Panc1 (cell line): Measurements from ENCODE around the gene TBC1D22A. TPM values are rescaled to one million over a fixed set of nuclear protein-coding genes. Genes with fewer than 3 reads are reported as not detected.

Experiments
- ATAC-seq: fragments of 200-7000 bp; cut with Tn5 transposase; 2 replicates; pipeline ENCODE4 v1.9.1; 2020; ENCODE audit warnings: mild to moderate bottlenecking, moderate library complexity
- BruUV-seq: library from RNA; stranded (reverse); fragments of 400-500 nt; replicated peaks from 2 replicates; lab custom pipeline; 2021; lab: Mats Ljungman, UMichigan
- CTCF ChIA-PET: fragments of 300-600 bp; sonication (Branson Sonifier 250); formaldehyde crosslinking; loops from one replicate; lab custom pipeline; 2022; ENCODE audit warnings: antibody characterized with exemption; lab: Charles Lee
- POLR2A ChIA-PET: fragments of 300-600 bp; sonication (Branson Sonifier 250); formaldehyde crosslinking; loops from one replicate; lab custom pipeline; 2022; ENCODE audit warnings: antibody characterized with exemption; lab: Charles Lee
- DNase-seq: peaks from one replicate; pipeline ENCODE4 v3.0.0-alpha.2; 2010; ENCODE audit warnings: low read depth, low spot score
- H3K27ac ChIP-seq: 2 replicates; pipeline ENCODE4 v1.5.1; 2011; ENCODE audit warnings: mild to moderate bottlenecking, low read length, inconsistent platforms
- H3K27me3 ChIP-seq: fragments of 200-500 bp; sonication (Bioruptor generic); 2 replicates; pipeline ENCODE4 v1.6.0; 2014; ENCODE audit warnings: low read length, inconsistent platforms; ENCODE audit not compliant: control insufficient read depth, insufficient read depth
- H3K36me3 ChIP-seq: fragments of 200-500 bp; sonication (Bioruptor generic); 2 replicates; pipeline ENCODE4 v1.5.1; 2014; ENCODE audit warnings: inconsistent platforms, mild to moderate bottlenecking, low read length, moderate library complexity; ENCODE audit not compliant: control insufficient read depth, insufficient read depth
- H3K4me1 ChIP-seq: 2 replicates; pipeline ENCODE4 v1.5.1; 2011; ENCODE audit warnings: inconsistent platforms, mild to moderate bottlenecking, low read length, moderate library complexity; ENCODE audit not compliant: control insufficient read depth, insufficient read depth
- H3K4me3 ChIP-seq, 2 experiments: 2 replicates each; pipeline ENCODE4 v1.5.1; 2011 to 2012; ENCODE audit warnings: low read depth in 2 of 2, low read length in 2 of 2, mild to moderate bottlenecking in 2 of 2, inconsistent platforms in 1 of 2, moderate library complexity in 1 of 2
- H3K9me3 ChIP-seq: fragments of 200-500 bp; sonication (Bioruptor generic); 2 replicates; pipeline ENCODE4 v1.5.1; 2014; ENCODE audit warnings: low read depth, mild to moderate bottlenecking, inconsistent platforms, low read length, moderate library complexity; ENCODE audit not compliant: control insufficient read depth, insufficient read depth
- CTCF ChIP-seq: fragments of 450-650 bp; IDR thresholded peaks from 2 replicates; pipeline ENCODE4 v1.5.1; 2017; ENCODE audit warnings: mild to moderate bottlenecking
- POLR2AphosphoS5 ChIP-seq: IDR thresholded peaks from 2 replicates; pipeline ENCODE4 v1.6.1; 2012; ENCODE audit warnings: mild to moderate bottlenecking, low read depth, low read length, moderate library complexity
- SIN3A ChIP-seq: IDR thresholded peaks from 2 replicates; pipeline ENCODE4 v1.6.1; 2012; ENCODE audit warnings: low read depth, mild to moderate bottlenecking, low read length, moderate library complexity, borderline replicate concordance; ENCODE audit not compliant: insufficient read depth
- TCF7L2 ChIP-seq: IDR thresholded peaks from 2 replicates; pipeline ENCODE4 v1.6.1; 2011; ENCODE audit warnings: mild to moderate bottlenecking, low read depth, low read length, inconsistent platforms
- in situ Hi-C: cut with HindIII; loops from 2 replicates; pipeline ENCODE4 v1.10.0; 2016; ENCODE audit warnings: low sequenced_read_pairs, low pct_unique_long_range_greater_than_20kb
- intact Hi-C: fragments of 100-400 bp; cut with micrococcal nuclease; formaldehyde crosslinking; loops from one replicate; pipeline ENCODE4 v1.10.0; 2022; ENCODE audit not compliant: unreplicated experiment
- total RNA-seq: library from RNA; stranded (reverse); gene quantifications from one replicate; pipeline ENCODE4 v1.2.1, GENCODE V29; 2021; ENCODE audit not compliant: unreplicated experiment
- TF ChIP-seq, protein P1 (sequence below), 2 experiments: IDR thresholded peaks; 2 replicates each; pipeline ENCODE4 v1.6.1; 2011 to 2012; ENCODE audit warnings: low read depth in 2 of 2, control low read depth in 1 of 2, low read length in 1 of 2, mild to moderate bottlenecking in 1 of 2, moderate library complexity in 1 of 2; ENCODE audit not compliant: insufficient read depth in 1 of 2

TBC1D22A gene
- total RNA-seq, 1 experiment from 2014 or later: 28.7 TPM

- H3K9me3 ChIP-seq: no peaks in the 10 kb centered on the region
- no peaks in the 10 kb centered on the region for H3K4me1 ChIP-seq
- H3K27me3 ChIP-seq: no peaks in the 10 kb centered on the region
- BruUV-seq: no TSS peak
- CTCF ChIA-PET: no interaction called here
- no peak for DNase-seq
- TF ChIP-seq CTCF (no peak), SIN3A (no peak), TCF7L2 (no peak), POLR2AphosphoS5 (no peak)
- TF ChIP-seq, protein P1, sequence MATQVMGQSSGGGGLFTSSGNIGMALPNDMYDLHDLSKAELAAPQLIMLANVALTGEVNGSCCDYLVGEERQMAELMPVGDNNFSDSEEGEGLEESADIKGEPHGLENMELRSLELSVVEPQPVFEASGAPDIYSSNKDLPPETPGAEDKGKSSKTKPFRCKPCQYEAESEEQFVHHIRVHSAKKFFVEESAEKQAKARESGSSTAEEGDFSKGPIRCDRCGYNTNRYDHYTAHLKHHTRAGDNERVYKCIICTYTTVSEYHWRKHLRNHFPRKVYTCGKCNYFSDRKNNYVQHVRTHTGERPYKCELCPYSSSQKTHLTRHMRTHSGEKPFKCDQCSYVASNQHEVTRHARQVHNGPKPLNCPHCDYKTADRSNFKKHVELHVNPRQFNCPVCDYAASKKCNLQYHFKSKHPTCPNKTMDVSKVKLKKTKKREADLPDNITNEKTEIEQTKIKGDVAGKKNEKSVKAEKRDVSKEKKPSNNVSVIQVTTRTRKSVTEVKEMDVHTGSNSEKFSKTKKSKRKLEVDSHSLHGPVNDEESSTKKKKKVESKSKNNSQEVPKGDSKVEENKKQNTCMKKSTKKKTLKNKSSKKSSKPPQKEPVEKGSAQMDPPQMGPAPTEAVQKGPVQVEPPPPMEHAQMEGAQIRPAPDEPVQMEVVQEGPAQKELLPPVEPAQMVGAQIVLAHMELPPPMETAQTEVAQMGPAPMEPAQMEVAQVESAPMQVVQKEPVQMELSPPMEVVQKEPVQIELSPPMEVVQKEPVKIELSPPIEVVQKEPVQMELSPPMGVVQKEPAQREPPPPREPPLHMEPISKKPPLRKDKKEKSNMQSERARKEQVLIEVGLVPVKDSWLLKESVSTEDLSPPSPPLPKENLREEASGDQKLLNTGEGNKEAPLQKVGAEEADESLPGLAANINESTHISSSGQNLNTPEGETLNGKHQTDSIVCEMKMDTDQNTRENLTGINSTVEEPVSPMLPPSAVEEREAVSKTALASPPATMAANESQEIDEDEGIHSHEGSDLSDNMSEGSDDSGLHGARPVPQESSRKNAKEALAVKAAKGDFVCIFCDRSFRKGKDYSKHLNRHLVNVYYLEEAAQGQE (IDR thresholded peaks at IDR 0.05; ENCODE audit: insufficient read depth in 1 of 2, low read depth in 2 of 2, low read length in 1 of 2): no peak
- intact Hi-C loops (no loop called here), in situ Hi-C loops (no loop called here)
- ATAC-seq: no peak
- H3K36me3 ChIP-seq: no peaks in the 10 kb centered on the region
- H3K27ac ChIP-seq: no peak overlapping the region
- H3K4me3 ChIP-seq: no peak overlapping the region
- POLR2A ChIA-PET: no interaction called here
These were observed 284.1 kb downstream of the TBC1D22A start for GRCh38 chr22:47046411-47047065.

- CTCF ChIA-PET: no interaction called here
These were observed 285.1 kb downstream of the TBC1D22A start for GRCh38 chr22:47047321-47048122.

More at GRCh38 chr22:47047321-47048122, 285.1 kb downstream of the TBC1D22A start:
- no peak for TF ChIP-seq TCF7L2
- H3K36me3 ChIP-seq: no peaks in the 10 kb centered on the region
- no peaks in the 10 kb centered on the region for H3K9me3 ChIP-seq
- intact Hi-C loops: no loop called here
- no peaks in the 10 kb centered on the region for H3K27me3 ChIP-seq
- ATAC-seq (no peak), DNase-seq (no peak)
- H3K27ac ChIP-seq: no peak overlapping the region
- H3K4me3 ChIP-seq: no peak overlapping the region
- POLR2A ChIA-PET: no interaction called here
- no peaks in the 10 kb centered on the region for H3K4me1 ChIP-seq
- in situ Hi-C loops: no loop called here
- BruUV-seq: no TSS peak
